Suprapubic skin (tissue), 4 donors: ENCODE measurements around the gene NT5DC3.

Source experiments
- CTCF ChIP-seq, 2 donors: fragments of 200-600 bp in 1 of 2; fragments of 450-650 bp in 1 of 2; sonication (generic) in 1 of 2; IDR thresholded peaks; one replicate each; pipeline ENCODE4 v1.5.1; 2016 to 2019; ENCODE audit warnings: antibody characterized with exemption in 2 of 2, mild to moderate bottlenecking in 1 of 2, moderate library complexity in 1 of 2
- POLR2A ChIP-seq, 2 donors: fragments of 450-650 bp; IDR thresholded peaks; one replicate each; pipeline ENCODE4 v1.6.1; 2017; ENCODE audit warnings: antibody characterized with exemption in 2 of 2, mild to moderate bottlenecking in 2 of 2, moderate library complexity in 2 of 2
- POLR2AphosphoS5 ChIP-seq, 3 donors: sonication (generic); formaldehyde crosslinking; IDR thresholded peaks; one replicate each; pipeline ENCODE4 v1.6.1; 2017; ENCODE audit warnings: antibody characterized with exemption in 3 of 3

DNA sequence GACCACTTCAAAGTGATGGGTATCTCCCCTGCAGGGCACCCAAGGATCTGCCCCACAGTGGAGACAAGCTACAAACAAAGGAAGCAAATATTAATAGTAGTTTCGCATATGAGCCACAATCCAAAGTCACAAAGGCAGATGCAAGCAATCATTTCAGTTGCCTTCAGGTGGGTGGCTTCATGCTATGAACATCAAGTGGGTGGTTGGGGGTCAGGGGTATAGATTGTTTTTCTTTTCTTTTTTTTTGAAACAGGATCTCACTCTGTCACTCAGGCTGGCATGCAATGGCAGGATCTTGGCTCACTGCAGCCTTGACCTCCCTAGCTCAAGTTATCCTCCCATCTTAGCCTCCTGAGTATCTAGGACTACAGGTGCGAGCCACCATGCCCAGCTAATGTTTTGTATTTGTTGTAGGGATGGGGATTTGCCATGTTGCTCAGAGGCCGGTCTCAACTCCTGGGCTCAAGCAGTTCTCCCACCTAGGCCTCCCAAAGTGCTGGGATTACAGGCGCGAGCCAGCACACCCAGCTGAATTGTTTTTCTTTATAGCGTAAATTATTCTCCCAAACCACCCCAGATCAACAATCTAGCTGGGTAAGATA is 13.4 kb upstream of the NT5DC3 start:
- no peak for TF ChIP-seq CTCF (IDR thresholded peaks at IDR 0.05)
- no peak for TF ChIP-seq POLR2AphosphoS5 (IDR thresholded peaks at IDR 0.05)
- no peak for TF ChIP-seq POLR2A (IDR thresholded peaks at IDR 0.05)
